Left colon (tissue), 2 donors: Measurements from ENCODE around the gene KCNK1. TPM values are rescaled to one million over a fixed set of nuclear protein-coding genes. Genes with fewer than 3 reads are reported as not detected.
"Not testable (repeated sequence)": the region's sequence is repeated elsewhere in the genome, so short reads cannot be mapped to it uniquely, and the experiment has no call there.

Experiments
- ATAC-seq: fragments of 200-7000 bp; cut with Tn5 transposase; one replicate; pipeline ENCODE4 v1.9.1; 2020; ENCODE audit warnings: mild to moderate bottlenecking, moderate library complexity
- DNase-seq, 2 donors: peaks; one replicate each; pipeline ENCODE4 v3.0.0-alpha.2; 2020
- intact Hi-C, 2 donors: fragments of 100-400 bp; cut with DNase I in 1 of 2; cut with micrococcal nuclease in 1 of 2; formaldehyde crosslinking; loops; one replicate each; pipeline versions ENCODE4 v1.11.2 to v1.14.0; 2022; cut with DNase I, micrococcal nuclease
- total RNA-seq, 2 donors: library from RNA; stranded (reverse); fragmentation: NEBNext Ultra II Directional; extraction: Animal tissue kit (Norgen Biotek cat#: 25700); gene quantifications; one replicate each; pipeline ENCODE4 v1.2.1, GENCODE V29; 2021
- donor health status: DM: no; HTN: no; CAD: no.
- donor health status: DM: yes; HTN: yes; CAD: no.

The KCNK1 gene
- total RNA-seq, 2 donors from 2014 or later, result 56.5 to 61.4 TPM

DNA sequence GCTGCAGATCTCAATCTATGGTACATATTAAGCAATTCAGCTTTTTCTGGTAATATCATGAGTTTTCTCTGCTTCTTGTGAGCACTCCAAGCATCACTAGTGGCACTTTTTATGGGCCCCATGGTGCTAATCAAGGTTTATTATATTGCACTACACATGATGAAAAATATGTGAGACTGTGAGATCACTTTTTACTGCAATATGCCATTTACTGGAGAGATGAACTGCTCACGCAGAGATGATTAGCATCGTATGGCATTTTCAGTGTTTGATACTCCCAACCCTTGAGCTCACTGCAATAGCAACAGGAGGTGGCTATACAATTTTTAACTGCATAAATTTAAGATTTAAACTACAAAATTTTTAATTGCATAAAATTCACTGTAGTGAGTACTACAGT, 8.7 kb upstream of the KCNK1 start:
- intact Hi-C loops, result no loop called here
- DNase-seq (no peak), ATAC-seq (no peak)

DNA sequence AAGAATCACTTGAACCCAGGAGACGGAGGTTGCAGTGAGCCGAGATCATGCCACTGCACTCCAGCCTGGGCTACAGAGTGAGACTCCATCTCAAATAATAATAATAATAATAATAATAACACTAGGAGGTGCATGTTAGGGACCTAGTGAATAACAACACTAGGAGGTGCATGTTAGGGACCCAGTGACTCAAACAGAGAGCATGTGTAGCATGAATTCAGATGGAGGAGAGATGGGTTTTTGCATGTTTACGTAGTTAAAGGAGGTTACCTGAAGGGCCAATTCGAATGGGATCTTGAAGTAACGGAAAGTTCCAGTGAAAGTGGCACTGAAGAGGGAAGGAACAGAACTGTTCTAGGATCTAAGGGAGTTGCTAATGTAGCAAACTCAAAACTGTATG, 7.1 kb upstream of the KCNK1 start:
- intact Hi-C loops, result no loop called here
- ATAC-seq (no peak), DNase-seq (no peak)

GRCh38 chr1:233607252-233608119, 6.4 kb upstream of the KCNK1 start:
- peak; percentile 62 to 73 for DNase-seq
- ATAC-seq, result peak; percentile 99
- intact Hi-C loops, result no loop called here

DNA sequence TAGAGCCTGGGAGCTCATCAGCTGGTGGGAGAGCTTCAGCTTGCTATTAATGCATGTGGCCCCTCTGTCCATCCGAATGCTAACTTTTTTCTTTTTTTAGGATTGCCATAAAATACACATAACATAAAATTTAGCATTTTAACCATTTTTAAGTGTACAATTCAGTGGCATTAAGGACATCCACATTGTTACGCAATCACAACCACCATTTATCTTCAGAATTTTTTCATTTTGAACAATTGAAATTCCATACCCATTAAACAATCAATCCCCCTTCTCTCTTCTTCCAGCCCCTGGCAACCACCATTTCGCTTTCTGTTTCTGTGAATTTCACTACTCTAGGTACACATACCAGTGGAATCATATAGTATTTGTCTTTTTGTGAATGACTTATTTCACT, 4.9 kb upstream of the KCNK1 start:
- intact Hi-C loops, result no loop called here
- ATAC-seq, result no peak
- no peak for DNase-seq

GRCh38 chr1:233609926-233610325, 4.0 kb upstream of the KCNK1 start:
- DNase-seq, result no peak
- intact Hi-C loops, result no loop called here
- ATAC-seq, result no peak

DNA sequence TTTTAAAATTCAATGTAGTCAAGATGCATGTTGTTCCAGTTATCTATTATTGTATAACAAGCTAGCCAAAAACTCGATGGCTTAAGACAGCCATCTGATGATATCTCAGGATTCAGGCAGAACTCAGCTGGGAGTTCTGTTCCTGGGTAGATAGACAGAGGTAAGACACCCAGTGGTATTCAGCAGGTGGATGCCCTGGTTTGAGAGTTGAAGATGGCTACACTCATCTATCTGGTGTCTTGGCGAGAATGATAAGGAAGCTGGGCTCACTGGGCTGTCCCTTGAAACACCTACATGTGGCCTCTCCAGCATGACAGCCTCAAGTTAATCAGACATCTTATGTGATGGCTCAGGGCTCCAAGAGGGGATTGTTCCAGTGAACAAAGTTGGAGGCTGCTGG, 3.3 kb upstream of the KCNK1 start:
- no peak for ATAC-seq
- intact Hi-C loops, result no loop called here
- no peak for DNase-seq

DNA sequence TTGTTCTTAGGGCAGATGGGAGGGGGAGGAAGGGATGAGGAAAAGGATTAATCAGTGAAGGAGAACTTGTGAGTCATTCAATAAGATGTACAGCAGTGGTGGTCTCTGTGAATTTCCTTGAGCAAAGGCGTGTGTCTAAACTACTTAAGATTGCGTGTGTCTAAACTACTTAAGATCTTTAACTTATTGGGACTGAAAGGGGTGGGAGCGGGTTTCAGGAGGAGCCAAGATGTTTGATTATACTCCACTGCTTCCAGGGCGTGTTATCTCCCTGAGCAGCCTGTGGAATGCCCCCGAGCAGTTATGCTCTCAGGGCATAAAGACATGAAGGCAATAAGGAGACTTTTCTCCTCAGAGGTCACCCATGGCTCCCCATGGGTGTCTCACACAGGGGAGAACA, 2.5 kb upstream of the KCNK1 start:
- ATAC-seq, intact Hi-C loops, DNase-seq: not testable (repeated sequence)

GRCh38 chr1:233614173-233614742, 352 bp downstream of the KCNK1 start:
- intact Hi-C loops, result no loop called here
- ATAC-seq (peak; percentile 48), DNase-seq (peak; percentile 35 to 47)

GRCh38 chr1:233614743-233615521, 1.0 kb downstream of the KCNK1 start:
- ATAC-seq, result peak; percentile 42
- peak; percentile 34 to 50 for DNase-seq
- intact Hi-C loops, result no loop called here

DNA sequence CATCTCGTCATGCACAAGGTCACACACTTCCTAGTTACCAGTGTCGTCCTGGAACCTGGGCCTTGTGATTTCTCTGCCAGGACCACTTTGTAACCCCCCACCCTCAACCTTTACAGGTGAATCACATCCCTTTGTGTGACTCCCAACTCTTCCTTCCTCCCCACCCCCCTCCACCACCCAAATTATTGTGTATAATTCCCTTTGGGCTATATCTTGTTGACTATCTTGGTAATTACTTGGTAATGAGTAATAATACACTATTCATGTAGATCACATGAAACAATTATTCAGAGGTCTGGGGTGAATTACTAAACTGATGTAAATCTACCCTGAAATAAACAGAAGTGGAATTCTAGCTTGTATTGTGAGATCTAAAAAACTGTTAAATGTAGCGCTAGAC, 1.7 kb downstream of the KCNK1 start:
- intact Hi-C loops, result no loop called here
- ATAC-seq (peak; percentile 8), DNase-seq (no peak)

GRCh38 chr1:233617025-233617424, 3.1 kb downstream of the KCNK1 start:
- DNase-seq, result no peak
- no peak for ATAC-seq
- intact Hi-C loops, result no loop called here

DNA sequence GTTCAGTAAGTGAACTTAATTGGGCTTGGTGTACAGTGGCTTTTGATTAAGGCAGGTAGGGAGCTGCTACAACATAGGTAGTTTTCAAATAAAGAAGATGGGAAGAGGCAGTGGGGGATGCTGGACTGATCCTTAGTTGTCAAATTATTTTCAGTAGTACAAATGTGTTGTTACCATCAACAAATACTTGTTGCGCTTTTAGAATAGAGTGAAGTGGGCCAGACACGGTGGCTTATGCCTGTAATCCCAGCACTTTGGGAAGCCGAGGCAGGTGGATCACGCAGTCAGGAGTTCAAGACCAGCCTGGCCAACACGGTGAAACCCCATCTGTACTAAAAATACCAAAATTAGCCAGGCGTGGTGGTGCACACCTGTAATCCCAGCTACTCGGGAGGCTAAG, 5.5 kb downstream of the KCNK1 start:
- ATAC-seq, DNase-seq, intact Hi-C loops: not testable (repeated sequence)

DNA sequence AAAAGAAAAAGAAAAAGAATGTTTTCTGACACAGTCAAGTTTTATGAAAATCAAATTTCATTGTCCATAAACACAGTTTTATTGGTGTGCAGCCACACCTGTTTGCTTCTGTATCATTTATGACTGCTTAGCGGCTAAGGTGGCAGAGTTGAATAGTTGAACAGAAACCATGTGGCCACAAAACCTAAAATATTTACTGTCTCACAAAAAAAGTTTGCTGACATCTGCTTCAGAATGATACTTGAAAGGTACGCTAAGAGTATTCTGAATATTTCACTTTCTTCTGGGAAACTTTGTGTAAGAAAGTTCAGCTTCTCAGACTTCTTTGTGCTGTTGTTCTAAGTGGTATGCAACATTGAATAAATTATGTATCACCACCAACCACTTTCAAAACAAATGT, 6.2 kb downstream of the KCNK1 start:
- DNase-seq, result no peak
- intact Hi-C loops, result no loop called here
- ATAC-seq, result peak; percentile 56

- no peak for DNase-seq
- intact Hi-C loops, result no loop called here
- peak; percentile 73 for ATAC-seq
Observed at GRCh38 chr1:233621923-233622322, 8.0 kb downstream of the KCNK1 start.

- ATAC-seq, result no peak
- intact Hi-C loops, result no loop called here
- DNase-seq, result no peak
Observed at GRCh38 chr1:233624289-233624688, 10.4 kb downstream of the KCNK1 start.

DNA sequence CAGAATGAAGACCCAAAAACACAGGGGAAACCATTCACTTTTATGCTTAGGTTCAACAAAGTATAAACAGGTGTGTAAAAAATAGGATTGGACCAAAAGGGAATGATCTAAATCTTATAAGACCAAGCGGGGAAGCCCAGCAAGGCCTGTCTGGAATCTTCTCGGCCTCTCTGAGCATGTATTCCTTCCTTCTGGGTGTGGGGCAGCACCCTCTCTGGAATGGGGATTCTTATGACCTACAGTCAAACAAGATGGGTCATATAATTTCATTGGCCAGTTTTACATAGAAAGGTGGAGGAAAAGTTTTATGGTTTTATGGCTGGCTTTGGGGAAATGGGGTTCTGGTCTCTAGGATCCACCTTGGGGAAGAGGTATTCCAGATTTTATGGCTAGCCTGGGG, 11.2 kb downstream of the KCNK1 start:
- peak; percentile 72 for ATAC-seq
- intact Hi-C loops, result no loop called here
- DNase-seq, result peak; percentile 48 to 54

GRCh38 chr1:233625510-233625981, 11.6 kb downstream of the KCNK1 start:
- peak; percentile 86 for ATAC-seq
- intact Hi-C loops, result no loop called here
- DNase-seq, result peak in 1 of 2 donors; percentile 51

DNA sequence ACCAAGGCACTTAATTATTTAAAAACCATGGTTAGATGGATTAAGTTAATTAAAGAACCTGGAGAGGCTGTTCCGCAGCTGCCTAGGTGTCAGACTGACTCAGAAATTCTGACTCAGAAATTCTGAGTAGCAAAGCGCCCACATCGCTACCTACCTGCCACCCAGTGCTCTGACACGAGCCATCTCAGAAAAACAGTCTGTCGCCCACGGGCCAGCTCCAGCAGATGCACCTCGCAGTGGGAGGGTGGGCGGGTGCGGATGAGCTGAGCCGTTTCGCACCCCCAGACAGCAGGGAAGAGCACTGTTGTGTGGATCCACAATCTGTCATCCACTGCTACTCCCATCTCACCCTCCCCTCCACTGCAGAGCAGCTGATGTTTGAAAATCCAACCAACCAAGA, 13.5 kb downstream of the KCNK1 start:
- intact Hi-C loops, result no loop called here
- DNase-seq (no peak), ATAC-seq (no peak)

- intact Hi-C loops, result no loop called here
- DNase-seq, result no peak
- no peak for ATAC-seq
Observed at GRCh38 chr1:233627823-233628222, 13.9 kb downstream of the KCNK1 start.
